ENCODE data around the gene OR14A2. TPM values are rescaled to one million over a fixed set of nuclear protein-coding genes. Genes with fewer than 3 reads are reported as not detected.
"Not testable (repeated sequence)": the region's sequence is repeated elsewhere in the genome, so short reads cannot be mapped to it uniquely, and the experiment has no call there.

The OR14A2 gene
- polyA plus RNA-seq, 1 donor from 2014 or later = not detected

DNA sequence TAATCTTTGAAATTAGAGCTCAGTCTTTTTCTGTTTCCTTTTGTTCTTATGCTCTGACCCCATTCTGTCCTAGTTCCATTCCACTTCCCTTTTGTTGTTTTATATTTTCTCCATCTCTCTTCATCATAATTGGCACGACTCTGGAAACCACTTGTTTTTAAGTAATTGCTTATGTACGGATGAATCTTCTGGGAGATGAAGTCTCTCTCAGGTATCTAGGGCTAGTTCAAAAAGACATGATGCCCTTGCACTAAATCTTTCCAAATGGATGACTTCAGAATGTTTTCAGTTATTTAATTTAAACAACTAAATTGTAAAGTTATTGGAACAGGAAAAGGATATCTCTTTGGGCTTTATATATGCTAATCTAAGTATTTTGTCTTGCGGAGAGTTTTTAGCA is 31.4 kb downstream of the OR14A2 start, which contains the start of gene OR6F1:
OR6F1 (minus strand) TSS at position 101 of the 400 bp plus-strand sequence. CDS start 3,891 bp downstream, outside the sequence.
- TF ChIP-seq, protein P1, sequence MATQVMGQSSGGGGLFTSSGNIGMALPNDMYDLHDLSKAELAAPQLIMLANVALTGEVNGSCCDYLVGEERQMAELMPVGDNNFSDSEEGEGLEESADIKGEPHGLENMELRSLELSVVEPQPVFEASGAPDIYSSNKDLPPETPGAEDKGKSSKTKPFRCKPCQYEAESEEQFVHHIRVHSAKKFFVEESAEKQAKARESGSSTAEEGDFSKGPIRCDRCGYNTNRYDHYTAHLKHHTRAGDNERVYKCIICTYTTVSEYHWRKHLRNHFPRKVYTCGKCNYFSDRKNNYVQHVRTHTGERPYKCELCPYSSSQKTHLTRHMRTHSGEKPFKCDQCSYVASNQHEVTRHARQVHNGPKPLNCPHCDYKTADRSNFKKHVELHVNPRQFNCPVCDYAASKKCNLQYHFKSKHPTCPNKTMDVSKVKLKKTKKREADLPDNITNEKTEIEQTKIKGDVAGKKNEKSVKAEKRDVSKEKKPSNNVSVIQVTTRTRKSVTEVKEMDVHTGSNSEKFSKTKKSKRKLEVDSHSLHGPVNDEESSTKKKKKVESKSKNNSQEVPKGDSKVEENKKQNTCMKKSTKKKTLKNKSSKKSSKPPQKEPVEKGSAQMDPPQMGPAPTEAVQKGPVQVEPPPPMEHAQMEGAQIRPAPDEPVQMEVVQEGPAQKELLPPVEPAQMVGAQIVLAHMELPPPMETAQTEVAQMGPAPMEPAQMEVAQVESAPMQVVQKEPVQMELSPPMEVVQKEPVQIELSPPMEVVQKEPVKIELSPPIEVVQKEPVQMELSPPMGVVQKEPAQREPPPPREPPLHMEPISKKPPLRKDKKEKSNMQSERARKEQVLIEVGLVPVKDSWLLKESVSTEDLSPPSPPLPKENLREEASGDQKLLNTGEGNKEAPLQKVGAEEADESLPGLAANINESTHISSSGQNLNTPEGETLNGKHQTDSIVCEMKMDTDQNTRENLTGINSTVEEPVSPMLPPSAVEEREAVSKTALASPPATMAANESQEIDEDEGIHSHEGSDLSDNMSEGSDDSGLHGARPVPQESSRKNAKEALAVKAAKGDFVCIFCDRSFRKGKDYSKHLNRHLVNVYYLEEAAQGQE (IDR thresholded peaks at IDR 0.05; ENCODE audit: borderline replicate concordance) = no peak
- H3K9ac ChIP-seq (ENCODE audit: low read length) = no peak within 1 kb of the TSS

DNA sequence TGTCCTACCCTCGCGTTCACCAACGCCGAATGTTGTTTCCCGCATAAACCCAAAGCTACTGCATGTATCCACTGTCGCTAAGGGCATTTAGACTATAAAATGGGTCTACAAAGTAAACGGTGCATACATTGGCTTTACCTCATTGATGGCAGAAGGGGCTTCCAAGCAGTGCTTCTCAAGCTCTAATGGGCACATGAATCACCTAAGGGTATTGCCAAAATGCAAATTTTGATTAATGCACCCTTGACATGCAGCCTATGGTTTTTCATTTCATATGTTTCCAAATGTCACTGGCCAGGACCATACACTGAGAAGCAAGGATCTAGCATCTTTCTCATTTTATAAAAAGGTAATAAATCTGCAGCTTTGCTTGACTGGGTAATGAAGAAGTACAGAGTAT is 34.2 kb downstream of the OR14A2 start:
- no peaks in the 10 kb centered on the region for H3K9me3 ChIP-seq (ENCODE audit: low read length)
- no peak overlapping the region for H3K4me3 ChIP-seq (ENCODE audit: low read length)
- no peaks in the 10 kb centered on the region for H3F3A ChIP-seq (ENCODE audit: insufficient read depth, low read length, poor library complexity, severe bottlenecking)

More for the DNA sequence above, 31.4 kb downstream of the OR14A2 start, which contains the start of gene OR6F1:
- Histone ChIP-seq H3K4me3 (ENCODE audit: low read length) (no peak within 1 kb of the TSS), H4K20me1 (ENCODE audit: insufficient read depth) (no peaks in the 10 kb centered on the region), H3K9me2 (ENCODE audit: insufficient read depth, low read length) (no peaks in the 10 kb centered on the region), H3F3A (ENCODE audit: insufficient read depth, low read length, poor library complexity, severe bottlenecking) (no peaks in the 10 kb centered on the region), H3K36me3 (ENCODE audit: insufficient read depth, low read length) (no peaks in the 10 kb centered on the region), H3K27me3 (ENCODE audit: insufficient read depth, low read depth, low read length) (no peaks in the 10 kb centered on the region), H3K9me3 (ENCODE audit: low read length) (no peaks in the 10 kb centered on the region), H3K27ac (ENCODE audit: low read length) (no peak within 1 kb of the TSS), H3K79me2 (replicated peaks; ENCODE audit: insufficient read depth, low read length) (no peaks in the 10 kb centered on the region), H3K4me2 (ENCODE audit: low read length) (no peak within 1 kb of the TSS), H2AFZ (ENCODE audit: low read depth, low read length) (no peak within 1 kb of the TSS)

GRCh38 chr1:247710681-247711080 is 37.3 kb downstream of the OR14A2 start:
- H3K9me2 ChIP-seq (ENCODE audit: insufficient read depth, low read length); H3K9ac ChIP-seq (ENCODE audit: low read length); H3K79me2 ChIP-seq (replicated peaks; ENCODE audit: insufficient read depth, low read length); H2AFZ ChIP-seq (ENCODE audit: low read depth, low read length); H4K20me1 ChIP-seq (ENCODE audit: insufficient read depth); H3K4me3 ChIP-seq (ENCODE audit: low read length); H3K27ac ChIP-seq (ENCODE audit: low read length); H3K9me3 ChIP-seq (ENCODE audit: low read length); H3K4me2 ChIP-seq (ENCODE audit: low read length); H3K36me3 ChIP-seq (ENCODE audit: insufficient read depth, low read length); H3F3A ChIP-seq (ENCODE audit: insufficient read depth, low read length, poor library complexity, severe bottlenecking); H3K27me3 ChIP-seq (ENCODE audit: insufficient read depth, low read depth, low read length): not testable (repeated sequence)

More for the DNA sequence above, 34.2 kb downstream of the OR14A2 start:
- TF ChIP-seq RAD21 (conservative IDR thresholded peaks at IDR 0.05) (no peak), EZH2 (IDR thresholded peaks at IDR 0.05; ENCODE audit: borderline replicate concordance, insufficient read depth, low read length, poor library complexity, severe bottlenecking) (no peak), EP300 (conservative IDR thresholded peaks at IDR 0.05; ENCODE audit: poor library complexity, severe bottlenecking) (no peak), POLR2AphosphoS5 (IDR thresholded peaks at IDR 0.05) (no peak), SMC3 (conservative IDR thresholded peaks at IDR 0.05; ENCODE audit: poor library complexity) (no peak), TAF1 (IDR thresholded peaks at IDR 0.05; ENCODE audit: low read depth) (no peak), CTCF (IDR thresholded peaks at IDR 0.05; ENCODE audit: poor library complexity, severe bottlenecking) (no peak), MXI1 (conservative IDR thresholded peaks at IDR 0.05; ENCODE audit: poor library complexity, severe bottlenecking) (no peak)
- TF ChIP-seq, protein P1 (IDR thresholded peaks at IDR 0.05; ENCODE audit: borderline replicate concordance) = no peak
- no peaks in the 10 kb centered on the region for H4K20me1 ChIP-seq (ENCODE audit: insufficient read depth)
- H3K4me2 ChIP-seq (ENCODE audit: low read length) = no peak overlapping the region
- H3K79me2 ChIP-seq (replicated peaks; ENCODE audit: insufficient read depth, low read length) = no peaks in the 10 kb centered on the region
- H3K27me3 ChIP-seq (ENCODE audit: insufficient read depth, low read depth, low read length) = no peaks in the 10 kb centered on the region
- H3K36me3 ChIP-seq (ENCODE audit: insufficient read depth, low read length) = no peaks in the 10 kb centered on the region
- H3K9me2 ChIP-seq (ENCODE audit: insufficient read depth, low read length) = no peaks in the 10 kb centered on the region
- no peak overlapping the region for H3K27ac ChIP-seq (ENCODE audit: low read length)
- H3K9ac ChIP-seq (ENCODE audit: low read length) = no peak overlapping the region
- H2AFZ ChIP-seq (ENCODE audit: low read depth, low read length) = no peak overlapping the region

Data from neural cell (in vitro differentiated cells).